Testis (tissue), 2 donors: Measurements from ENCODE around the gene BBOX1.

Source experiments
- POLR2A ChIP-seq: fragments of 450-650 bp; IDR thresholded peaks from one replicate; pipeline ENCODE4 v1.6.1; 2017; ENCODE audit warnings: antibody characterized with exemption, mild to moderate bottlenecking, moderate library complexity
- TF ChIP-seq, protein P1 (sequence below), 3 experiments: fragments of 450-650 bp in 2 of 3; fragments of 200-600 bp in 1 of 3; sonication (generic) in 1 of 3; IDR thresholded peaks; one replicate each; pipeline ENCODE4 v1.5.1; 2016 to 2019; ENCODE audit warnings: antibody characterized with exemption in 3 of 3, mild to moderate bottlenecking in 2 of 3, moderate library complexity in 1 of 3

- TF ChIP-seq, protein P1, sequence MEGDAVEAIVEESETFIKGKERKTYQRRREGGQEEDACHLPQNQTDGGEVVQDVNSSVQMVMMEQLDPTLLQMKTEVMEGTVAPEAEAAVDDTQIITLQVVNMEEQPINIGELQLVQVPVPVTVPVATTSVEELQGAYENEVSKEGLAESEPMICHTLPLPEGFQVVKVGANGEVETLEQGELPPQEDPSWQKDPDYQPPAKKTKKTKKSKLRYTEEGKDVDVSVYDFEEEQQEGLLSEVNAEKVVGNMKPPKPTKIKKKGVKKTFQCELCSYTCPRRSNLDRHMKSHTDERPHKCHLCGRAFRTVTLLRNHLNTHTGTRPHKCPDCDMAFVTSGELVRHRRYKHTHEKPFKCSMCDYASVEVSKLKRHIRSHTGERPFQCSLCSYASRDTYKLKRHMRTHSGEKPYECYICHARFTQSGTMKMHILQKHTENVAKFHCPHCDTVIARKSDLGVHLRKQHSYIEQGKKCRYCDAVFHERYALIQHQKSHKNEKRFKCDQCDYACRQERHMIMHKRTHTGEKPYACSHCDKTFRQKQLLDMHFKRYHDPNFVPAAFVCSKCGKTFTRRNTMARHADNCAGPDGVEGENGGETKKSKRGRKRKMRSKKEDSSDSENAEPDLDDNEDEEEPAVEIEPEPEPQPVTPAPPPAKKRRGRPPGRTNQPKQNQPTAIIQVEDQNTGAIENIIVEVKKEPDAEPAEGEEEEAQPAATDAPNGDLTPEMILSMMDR (IDR thresholded peaks at IDR 0.05) = no peak
- no peak for TF ChIP-seq POLR2A
Measured at GRCh38 chr11:27141576-27141975, 101.0 kb downstream of the BBOX1 start.
